K562 (cell line): ENCODE measurements around the gene SPATS2L. TPM values are rescaled to one million over a fixed set of nuclear protein-coding genes. Genes with fewer than 3 reads are reported as not detected.
A peak's percentile ranks its signal among the peaks of the same experiment; 100 is the strongest.

Experiments
- BDP1 ChIP-seq: IDR thresholded peaks from 3 replicates; pipeline ENCODE4 v1.6.1; 2011; ENCODE audit not compliant: insufficient read length, insufficient read depth
- CREB1 ChIP-seq, 2 experiments: sonication (generic) in 1 of 2; formaldehyde crosslinking in 1 of 2; IDR thresholded peaks; 2 replicates each; pipeline versions ENCODE4 v1.6.1 to v1.8.0; 2012 to 2022; ENCODE audit warnings: inconsistent platforms in 1 of 2, mild to moderate bottlenecking in 1 of 2, missing genetic modification reagents in 1 of 2, moderate library complexity in 1 of 2
- GATAD2A ChIP-seq: fragments of 450-650 bp; IDR thresholded peaks from 2 replicates; pipeline ENCODE4 v1.6.1; 2017
- HCFC1 ChIP-seq: IDR thresholded peaks from 2 replicates; pipeline ENCODE4 v1.6.1; 2012; ENCODE audit warnings: low read depth, low read length, improper control_type of control experiment
- MAZ ChIP-seq, 2 experiments: fragments of 450-650 bp in 1 of 2; sonication (generic) in 1 of 2; formaldehyde crosslinking; IDR thresholded peaks in 1 of 2; conservative IDR thresholded peaks in 1 of 2; 2 replicates each; pipeline versions ENCODE4 v1.4.0 to v1.5.0; 2020; ENCODE audit warnings: mild to moderate bottlenecking in 1 of 2, missing genetic modification reagents in 1 of 2
- NBN ChIP-seq: fragments of 450-650 bp; IDR thresholded peaks from 2 replicates; pipeline ENCODE4 v1.6.1; 2016; ENCODE audit warnings: low read depth, mild to moderate bottlenecking
- NCOR1 ChIP-seq: fragments of 450-650 bp; IDR thresholded peaks from 2 replicates; pipeline ENCODE4 v1.6.1; 2016; ENCODE audit warnings: mild to moderate bottlenecking, moderate library complexity
- PRPF4 ChIP-seq: fragments of 200-400 bp; formaldehyde crosslinking; IDR thresholded peaks from one replicate; pipeline ENCODE4 v1.6.1; 2017; ENCODE audit warnings: low read length, low read depth, mild to moderate bottlenecking; ENCODE audit not compliant: insufficient read depth, poor library complexity, severe bottlenecking
- SRF ChIP-seq, 2 experiments: fragments of 250-450, 450-650 bp in 1 of 2; sonication (Bioruptor Pico) in 1 of 2; sonication (generic) in 1 of 2; formaldehyde crosslinking; IDR thresholded peaks; 2 replicates each; pipeline versions ENCODE4 v1.5.0 to v1.5.1; 2020 to 2022; ENCODE audit warnings: mild to moderate bottlenecking in 1 of 2, missing genetic modification reagents in 1 of 2
- STAG1 ChIP-seq: sonication (generic); formaldehyde crosslinking; IDR thresholded peaks from 2 replicates; pipeline ENCODE4 v1.5.0; 2020; ENCODE audit warnings: missing genetic modification reagents, borderline replicate concordance
- TAF1 ChIP-seq: IDR thresholded peaks from 2 replicates; pipeline ENCODE4 v1.6.1; 2011; ENCODE audit warnings: mild to moderate bottlenecking, low read length, moderate library complexity; ENCODE audit not compliant: insufficient read depth, control insufficient read depth, severe bottlenecking; ENCODE audit errors: extremely low read depth
- ZFP1 ChIP-seq: fragments of 450-650 bp; formaldehyde crosslinking; IDR thresholded peaks from 2 replicates; pipeline ENCODE4 v1.4.0; 2020; ENCODE audit warnings: mild to moderate bottlenecking, mixed read lengths
- ZNF133 ChIP-seq: fragments of 250-450 bp; sonication (Bioruptor Pico); IDR thresholded peaks from 2 replicates; pipeline ENCODE4 v1.4.0; 2020; ENCODE audit warnings: mild to moderate bottlenecking
- ZNF79 ChIP-seq: fragments of 250-450 bp; sonication (Bioruptor Pico); IDR thresholded peaks from 2 replicates; pipeline ENCODE4 v1.4.0; 2020; ENCODE audit warnings: low read depth, mild to moderate bottlenecking, moderate library complexity
- polyA plus RNA-seq, 8 experiments: library from polyadenylated mRNA; depleted of rRNA in 4 of 8; stranded (reverse) in 5 of 8; unstranded in 3 of 8; fragments of >200 nt; fragmentation: Nextera tagmentation in 2 of 8; fragmentation: Illumina TruSeq in 1 of 8; extraction: Ambion mirVana in 2 of 8; extraction: Trizol in 1 of 8; gene quantifications; 2 replicates each; pipeline versions ENCODE4 v1.2.1 to v1.2.3, GENCODE V29; 2011 to 2014; ENCODE audit warnings: inconsistent platforms in 1 of 8, missing spikeins in 1 of 8
- total RNA-seq, 7 experiments: library from RNA; depleted of rRNA in 6 of 7; stranded (reverse); fragments of >200 nt in 6 of 7; fragmentation: Illumina TruSeq in 2 of 7; extraction: Trizol in 2 of 7; gene quantifications; 2 replicates each; pipeline versions ENCODE4 v1.2.1 to v1.2.3, GENCODE V29; 2011 to 2021; ENCODE audit warnings: low replicate concordance in 1 of 7
- TF ChIP-seq, protein P1 (sequence below): fragments of 450-650 bp; formaldehyde crosslinking; IDR thresholded peaks from 2 replicates; pipeline ENCODE4 v1.4.0; 2020; ENCODE audit warnings: mild to moderate bottlenecking, mixed read lengths

Gene SPATS2L
- total and polyA plus RNA-seq, 9 of the 15 experiments (the other 6 are each of a cell fraction or from before 2014, with no cell fraction given) = 11.3 to 41.5 (median 24.9) TPM

DNA sequence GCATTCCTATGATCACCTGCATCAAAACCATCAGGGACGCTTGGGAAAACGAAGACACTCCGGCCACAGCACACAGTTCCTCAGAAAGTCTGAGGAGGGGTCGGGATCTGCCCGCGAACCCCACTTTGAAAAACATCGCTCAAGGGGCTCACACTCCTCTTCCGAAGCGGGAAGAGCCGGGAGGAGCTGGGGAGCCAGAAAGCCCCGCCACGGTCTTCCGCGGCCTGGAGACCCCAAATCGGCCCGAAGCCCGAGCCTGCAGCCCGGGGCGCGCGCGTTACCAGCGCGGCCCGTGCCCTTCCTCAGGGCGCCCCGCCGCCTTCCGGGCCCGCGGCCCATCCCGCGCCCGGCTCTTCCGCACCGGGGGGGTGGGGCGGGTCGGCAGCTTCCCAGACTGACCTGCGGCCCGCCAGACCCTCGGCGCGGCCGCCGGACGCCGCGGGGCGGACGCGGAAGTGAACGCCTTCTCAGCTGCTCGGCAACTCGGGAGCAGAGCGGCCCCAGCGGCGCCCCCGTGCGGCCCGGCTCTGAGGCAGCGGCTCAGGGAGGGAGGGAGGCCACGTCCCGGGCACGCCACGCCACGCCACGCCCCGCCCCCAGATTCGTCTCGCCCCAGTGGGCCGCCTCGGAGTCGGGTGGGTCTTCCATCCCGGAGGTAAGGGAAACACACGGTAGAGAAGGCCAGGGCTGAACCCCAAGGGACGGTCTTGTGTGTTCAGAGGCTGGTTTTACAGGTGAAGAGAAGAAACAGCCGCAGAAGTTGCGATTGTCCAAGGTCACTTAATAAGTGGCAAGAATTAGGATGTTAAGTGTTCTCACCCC is 203.3 kb downstream of the SPATS2L start, which contains the start of gene KCTD18 (continued):
- no peak; a peak in 1 of 4 replicates for TF ChIP-seq SRF (CRISPR knock-in tag; IDR thresholded peaks at IDR 0.05)
- TF ChIP-seq PRPF4 = no peak
- TF ChIP-seq NBN = no peak
- no peak; the same call in 1 of the 2 replicates for TF ChIP-seq STAG1 (CRISPR knock-in tag)
- TF ChIP-seq HCFC1 = peak; percentile 65
- 0 out of 2 replicates have a peak, but pooled peaks have one; percentile 10 for TF ChIP-seq NCOR1
- no peak for TF ChIP-seq ZFP1 (CRISPR knock-in tag)
- TF ChIP-seq BDP1 = no peak
- TF ChIP-seq GATAD2A = peak; percentile 94
- no peak for TF ChIP-seq ZNF133 (CRISPR knock-in tag)
- peak; percentile 88 to 96 for TF ChIP-seq MAZ (CRISPR knock-in tag; conservative IDR thresholded peaks at IDR 0.05 in 1 of 2, IDR thresholded peaks at IDR 0.05 in 1 of 2)
- TF ChIP-seq TAF1 = peak; percentile 65
- TF ChIP-seq, protein P1, sequence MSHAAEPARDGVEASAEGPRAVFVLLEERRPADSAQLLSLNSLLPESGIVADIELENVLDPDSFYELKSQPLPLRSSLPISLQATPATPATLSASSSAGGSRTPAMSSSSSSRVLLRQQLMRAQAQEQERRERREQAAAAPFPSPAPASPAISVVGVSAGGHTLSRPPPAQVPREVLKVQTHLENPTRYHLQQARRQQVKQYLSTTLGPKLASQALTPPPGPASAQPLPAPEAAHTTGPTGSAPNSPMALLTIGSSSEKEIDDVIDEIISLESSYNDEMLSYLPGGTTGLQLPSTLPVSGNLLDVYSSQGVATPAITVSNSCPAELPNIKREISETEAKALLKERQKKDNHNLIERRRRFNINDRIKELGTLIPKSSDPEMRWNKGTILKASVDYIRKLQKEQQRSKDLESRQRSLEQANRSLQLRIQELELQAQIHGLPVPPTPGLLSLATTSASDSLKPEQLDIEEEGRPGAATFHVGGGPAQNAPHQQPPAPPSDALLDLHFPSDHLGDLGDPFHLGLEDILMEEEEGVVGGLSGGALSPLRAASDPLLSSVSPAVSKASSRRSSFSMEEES (CRISPR knock-in tag) = no peak
- no peak for TF ChIP-seq ZNF79 (CRISPR knock-in tag)
- peak; percentile 51; the same call in 1 of the 2 replicates for TF ChIP-seq CREB1 (IDR thresholded peaks at IDR 0.05)
- TF ChIP-seq CREB1 (CRISPR knock-in tag; IDR thresholded peaks at IDR 0.05) = peak; percentile 69; the same call in 1 of the 2 replicates
